SU-DHL-6 (cell line): Measurements from ENCODE around the gene PRKAG1.

ENCODE experiments used
- H2AFZ ChIP-seq: fragments of 200-600 bp; sonication (generic); 2 replicates; pipeline ENCODE4 v1.6.1; 2014; ENCODE audit warnings: low read depth, mild to moderate bottlenecking, moderate library complexity, mixed read lengths, antibody characterized with exemption, low read length; ENCODE audit not compliant: severe bottlenecking
- H3F3A ChIP-seq: fragments of 200-600 bp; shearing (Covaris generic); 2 replicates; pipeline ENCODE4 v1.6.0; 2016; ENCODE audit warnings: antibody characterized with exemption, mild to moderate bottlenecking; ENCODE audit not compliant: insufficient read depth
- H3K27ac ChIP-seq: fragments of 200-600 bp; sonication (generic); 2 replicates; pipeline ENCODE4 v1.5.1; 2016; ENCODE audit warnings: low read depth, mild to moderate bottlenecking, low read length, moderate library complexity, mixed read lengths
- H3K27me3 ChIP-seq: fragments of 200-600 bp; sonication (generic), shearing (Covaris generic); 2 replicates; pipeline ENCODE4 v1.6.0; 2014; ENCODE audit warnings: mild to moderate bottlenecking, low read length
- H3K36me3 ChIP-seq: fragments of 200-600 bp; sonication (generic); 2 replicates; pipeline ENCODE4 v1.6.1; 2014; ENCODE audit warnings: mild to moderate bottlenecking, low read length, mixed read lengths
- H3K4me2 ChIP-seq: fragments of 300-600, 200-600 bp; shearing (Covaris generic), sonication (generic); 2 replicates; pipeline ENCODE4 v1.6.0; 2014; ENCODE audit warnings: low read length, low read depth, mild to moderate bottlenecking; ENCODE audit not compliant: poor library complexity, severe bottlenecking
- H3K4me3 ChIP-seq: fragments of 200-600 bp; sonication (generic); 2 replicates; pipeline ENCODE4 v1.5.1; 2014; ENCODE audit warnings: antibody characterized with exemption, low read length, mild to moderate bottlenecking, mixed read lengths; ENCODE audit not compliant: insufficient read depth, poor library complexity, severe bottlenecking
- H3K79me2 ChIP-seq: fragments of 200-600 bp; sonication (generic); 2 replicates; pipeline ENCODE4 v1.6.1; 2014; ENCODE audit warnings: mild to moderate bottlenecking, low read length, moderate library complexity; ENCODE audit not compliant: insufficient read depth
- H3K9ac ChIP-seq: fragments of 200-600 bp; sonication (generic); 2 replicates; pipeline ENCODE4 v1.7.0; 2014; ENCODE audit warnings: mild to moderate bottlenecking, low read length
- H3K9me2 ChIP-seq: fragments of 200-600 bp; sonication (generic); replicated peaks from 2 replicates; pipeline ENCODE4 v1.6.1; 2014; ENCODE audit warnings: low read length; ENCODE audit not compliant: insufficient read depth
- H3K9me3 ChIP-seq: fragments of 200-600 bp; sonication (generic); 2 replicates; pipeline ENCODE4 v1.6.1; 2014; ENCODE audit warnings: low read length, mixed read lengths; ENCODE audit not compliant: insufficient read depth
- H4K20me1 ChIP-seq: fragments of 200-600 bp; sonication (generic); 2 replicates; pipeline ENCODE4 v1.6.1; 2014; ENCODE audit warnings: low read depth, mild to moderate bottlenecking, antibody characterized with exemption, low read length, moderate library complexity, mixed read lengths
- CTCF ChIP-seq: fragments of 200-600 bp; sonication (generic); IDR thresholded peaks from one replicate; pipeline ENCODE4 v1.5.1; 2017; ENCODE audit warnings: antibody characterized with exemption, mild to moderate bottlenecking, low read length, moderate library complexity; ENCODE audit not compliant: insufficient read depth, poor library complexity, severe bottlenecking
- EZH2phosphoT487 ChIP-seq: fragments of 200-600 bp; sonication (generic), shearing (Covaris generic); conservative IDR thresholded peaks from 2 replicates; pipeline ENCODE4 v1.6.1; 2018; ENCODE audit warnings: mild to moderate bottlenecking, antibody characterized with exemption, low read length, moderate library complexity, mixed read lengths

PRKAG1 gene

GRCh38 chr12:48956279-48957140 is 62.1 kb downstream of the PRKAG1 start:
- no peaks in the 10 kb centered on the region for H3K9me3 ChIP-seq
- no peaks in the 10 kb centered on the region for H3K9me2 ChIP-seq
- H3K27me3 ChIP-seq: no peaks in the 10 kb centered on the region
- no peak for TF ChIP-seq EZH2phosphoT487
- TF ChIP-seq CTCF: no peak
- peaks cover 8% of the 10 kb centered on the region for H3F3A ChIP-seq
- peak overlapping the region; percentile 77 for H3K9ac ChIP-seq
- H3K27ac ChIP-seq: peak overlapping the region; percentile 46; the same call in 1 of the 2 replicates
- H4K20me1 ChIP-seq: no peaks in the 10 kb centered on the region
- peak overlapping the region; percentile 78 for H2AFZ ChIP-seq
- no peaks in the 10 kb centered on the region for H3K36me3 ChIP-seq
- H3K79me2 ChIP-seq: peaks cover 47% of the 10 kb centered on the region
- peak overlapping the region; percentile 84 for H3K4me2 ChIP-seq
- H3K4me3 ChIP-seq: peak overlapping the region; percentile 81

DNA sequence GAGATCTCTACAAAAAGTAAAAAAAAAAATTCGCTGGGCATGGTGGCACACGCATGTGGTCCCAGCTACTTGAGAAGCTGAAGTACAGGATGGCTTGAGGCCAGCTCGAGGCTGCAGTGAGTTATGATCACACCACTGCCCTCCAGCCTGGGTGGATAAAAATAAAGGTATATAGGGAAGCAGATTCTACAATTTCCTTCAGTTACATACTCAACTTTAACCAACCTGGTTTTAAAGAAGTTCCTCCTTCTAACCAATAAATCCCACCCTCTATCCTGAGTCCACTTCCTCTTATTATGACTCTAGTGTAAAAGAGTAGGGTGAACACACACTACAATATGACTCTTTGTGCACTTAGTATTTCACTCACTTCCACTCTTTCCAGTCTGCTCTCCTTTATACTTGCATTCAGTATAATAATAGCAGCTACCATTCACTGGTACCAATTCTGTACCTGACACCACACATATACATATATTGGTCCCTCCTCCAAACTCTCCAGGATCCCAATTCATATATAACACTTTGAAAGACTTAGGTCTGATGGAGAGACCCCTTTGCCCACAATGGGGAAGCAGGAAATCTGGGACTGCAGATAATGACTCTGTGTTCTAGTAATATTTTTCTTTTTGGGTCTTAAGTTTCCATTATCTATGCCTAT is 63.6 kb downstream of the PRKAG1 start:
- Histone ChIP-seq H4K20me1 (no peaks in the 10 kb centered on the region), H3K27me3 (no peaks in the 10 kb centered on the region), H3K9ac (no peak overlapping the region), H3K9me3 (no peaks in the 10 kb centered on the region), H3K79me2 (peaks cover 55% of the 10 kb centered on the region), H3F3A (peaks cover 8% of the 10 kb centered on the region), H3K9me2 (no peaks in the 10 kb centered on the region), H3K27ac (no peak overlapping the region), H3K36me3 (no peaks in the 10 kb centered on the region), H3K4me2 (peak overlapping the region; percentile 84), H2AFZ (no peak overlapping the region), H3K4me3 (no peak overlapping the region)
- TF ChIP-seq EZH2phosphoT487 (no peak), CTCF (no peak)

DNA sequence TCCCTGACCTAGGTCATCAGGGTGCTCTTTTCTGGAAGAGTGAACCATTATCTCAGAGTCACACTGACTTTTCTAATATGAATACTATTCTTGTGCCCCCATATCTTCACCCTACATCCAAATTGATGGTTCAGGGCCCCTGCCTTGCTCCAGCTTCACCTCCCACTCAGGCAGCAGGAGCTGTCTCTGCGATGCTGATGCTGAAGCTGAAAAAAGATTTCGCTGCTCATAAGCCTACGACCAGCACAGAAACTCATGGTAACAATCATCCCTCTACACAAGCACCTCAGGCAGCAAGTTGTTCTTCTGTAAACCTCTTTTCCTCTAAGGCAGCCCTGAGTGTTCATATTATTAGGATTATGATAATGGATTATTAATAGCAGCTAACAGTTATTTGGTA is 64.5 kb downstream of the PRKAG1 start:
- Histone ChIP-seq H3K9me2 (no peaks in the 10 kb centered on the region), H3K4me3 (no peak overlapping the region), H2AFZ (no peak overlapping the region), H3K27ac (no peak overlapping the region), H4K20me1 (no peaks in the 10 kb centered on the region), H3K9ac (no peak overlapping the region), H3K79me2 (peaks cover 60% of the 10 kb centered on the region), H3K4me2 (no peak overlapping the region), H3K27me3 (no peaks in the 10 kb centered on the region), H3K36me3 (no peaks in the 10 kb centered on the region), H3K9me3 (no peaks in the 10 kb centered on the region), H3F3A (peaks cover 8% of the 10 kb centered on the region)
- no peak for TF ChIP-seq CTCF
- no peak for TF ChIP-seq EZH2phosphoT487
